GM21360 (cell line): Measurements from ENCODE around the gene FBN1.
A peak's percentile ranks its signal among the peaks of the same experiment; 100 is the strongest.

ENCODE experiments used
- ATAC-seq: cut with Tn5 transposase; IDR thresholded peaks from one replicate; pipeline ENCODE4 v1.9.1; 2021; ENCODE audit warnings: mild to moderate bottlenecking, moderate library complexity; ENCODE audit not compliant: unreplicated experiment

FBN1 gene

DNA sequence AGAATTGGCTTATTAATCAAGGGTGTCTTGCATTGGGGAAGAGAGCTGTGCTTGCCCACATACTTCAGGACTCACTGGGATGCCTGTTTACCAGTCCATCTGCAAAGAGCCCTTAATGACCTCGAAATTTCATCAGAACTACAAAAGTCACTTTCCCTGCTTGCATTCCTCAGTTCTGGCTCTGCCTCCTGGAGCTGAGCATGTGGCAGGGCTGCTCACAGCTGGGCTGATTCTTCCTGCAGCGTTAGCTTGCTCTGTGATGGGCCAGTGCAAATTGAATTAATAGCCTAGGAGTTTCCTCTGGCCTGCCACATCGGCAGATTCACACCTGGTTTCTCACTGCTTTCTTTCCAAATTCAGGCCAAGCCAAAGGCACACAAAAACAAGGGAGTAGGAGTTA, 205.4 kb downstream of the FBN1 start:
- no peak for ATAC-seq

DNA sequence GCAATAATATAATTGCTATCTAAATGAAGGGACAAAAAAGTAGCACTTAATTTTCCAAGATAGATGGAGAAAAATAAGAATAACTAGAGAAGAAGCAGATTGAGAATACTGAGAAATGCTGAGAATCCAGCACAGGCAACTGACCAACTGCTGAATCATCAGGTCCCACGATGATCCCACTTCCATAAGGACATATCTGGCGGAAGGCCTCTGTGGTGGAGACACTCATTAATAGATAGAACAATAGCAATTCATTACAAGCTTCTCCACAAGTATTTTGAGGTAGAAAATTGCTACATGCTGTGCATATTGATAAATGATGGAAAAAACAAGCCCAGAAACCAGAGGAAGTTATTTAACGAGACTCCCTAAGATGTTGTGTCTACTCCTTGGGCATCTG, 208.3 kb downstream of the FBN1 start:
- no peak for ATAC-seq

DNA sequence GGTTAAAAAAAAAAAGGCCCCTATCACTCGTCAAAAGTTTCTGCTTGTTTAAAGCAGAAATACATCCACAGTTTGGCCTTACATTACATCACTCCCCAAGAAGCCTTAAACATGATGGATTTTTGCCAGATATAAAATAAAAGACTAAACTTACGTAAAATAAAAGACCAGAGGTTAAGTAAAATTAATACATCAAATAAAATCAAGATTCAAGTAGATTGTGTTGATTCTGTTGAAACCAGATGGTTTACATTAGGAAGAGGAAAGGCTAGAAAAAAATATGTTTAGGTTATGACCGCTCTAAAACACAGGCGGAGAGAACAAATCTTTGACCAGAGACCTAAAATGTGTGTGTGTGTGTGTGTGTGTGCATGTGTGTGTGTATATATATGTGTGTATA, 210.2 kb downstream of the FBN1 start:
- no peak for ATAC-seq

DNA sequence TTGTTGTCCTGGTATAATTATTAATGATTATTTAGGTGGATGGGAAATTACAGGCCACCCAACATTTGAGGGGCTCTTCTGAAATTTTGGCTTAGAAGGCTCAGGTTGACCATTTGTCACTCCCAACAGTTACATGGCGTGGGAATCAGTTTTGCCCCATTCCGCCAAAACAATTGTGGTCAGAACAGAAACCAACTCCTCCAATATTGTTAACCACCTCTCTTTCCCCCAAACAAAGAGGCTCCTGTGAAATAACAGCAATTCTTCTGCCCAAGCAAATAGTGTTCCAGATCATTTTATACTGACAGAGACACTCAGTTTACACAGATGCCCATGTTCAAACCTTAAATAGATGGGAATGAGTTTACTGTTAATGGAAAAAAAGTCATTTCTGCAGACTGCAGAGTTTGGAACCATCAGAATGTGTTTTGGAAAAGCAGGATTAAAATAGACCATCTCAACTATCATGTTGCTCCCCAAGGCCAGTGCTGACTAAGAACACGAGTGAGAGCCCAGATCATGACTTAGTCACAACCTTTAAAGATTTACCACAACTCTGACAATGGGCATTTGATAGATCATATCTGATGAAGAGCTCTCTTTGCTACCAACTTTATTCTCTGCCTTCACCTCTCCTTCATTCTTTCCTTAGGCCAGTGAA, 212.2 kb downstream of the FBN1 start:
- ATAC-seq = peak; percentile 78

DNA sequence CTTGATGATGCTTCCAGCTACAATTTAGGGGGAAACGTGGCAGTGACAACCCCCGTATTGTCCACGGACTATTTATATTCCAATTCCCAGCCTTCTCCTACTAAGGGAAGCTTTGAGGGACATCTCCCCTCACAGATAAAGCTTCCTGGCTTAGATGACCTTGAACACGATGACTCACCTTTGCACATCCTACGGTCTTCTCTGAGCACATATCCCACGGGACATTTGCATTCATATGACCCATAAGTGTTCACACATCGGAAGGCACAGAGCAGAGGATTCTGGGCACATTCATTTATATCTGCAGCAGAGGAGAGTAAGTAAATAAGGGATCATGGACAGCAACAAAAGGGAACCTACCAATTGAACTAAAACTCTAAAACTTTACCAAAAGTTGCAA, 212.8 kb downstream of the FBN1 start:
- no peak for ATAC-seq

DNA sequence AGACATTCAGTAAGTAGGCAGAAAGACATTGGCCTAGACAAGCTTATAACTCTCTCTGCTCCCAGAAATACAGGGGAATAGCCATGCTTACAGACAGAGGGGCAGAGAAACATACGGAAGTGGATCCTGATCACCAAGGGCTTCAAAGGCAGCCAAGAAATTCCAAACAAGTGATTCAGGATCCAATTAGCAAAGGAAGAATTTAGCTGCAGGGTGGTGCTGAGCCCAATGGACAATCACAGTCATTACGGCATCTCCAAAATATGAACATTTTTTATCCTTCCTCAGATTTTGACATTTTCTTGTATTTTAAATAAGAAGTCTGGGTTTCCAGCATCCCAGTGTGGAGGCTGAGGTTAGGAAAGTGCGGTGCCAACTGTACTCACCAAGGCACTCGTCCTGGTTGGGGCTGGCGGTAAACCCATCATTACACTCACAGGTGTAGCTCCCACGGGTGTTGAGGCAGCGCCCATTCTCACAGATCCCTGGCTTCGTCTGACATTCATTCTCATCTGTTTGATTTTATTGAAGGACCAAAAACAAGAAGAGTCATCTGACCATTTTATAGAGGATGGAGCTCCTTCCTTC, 217.5 kb downstream of the FBN1 start:
- no peak for ATAC-seq

DNA sequence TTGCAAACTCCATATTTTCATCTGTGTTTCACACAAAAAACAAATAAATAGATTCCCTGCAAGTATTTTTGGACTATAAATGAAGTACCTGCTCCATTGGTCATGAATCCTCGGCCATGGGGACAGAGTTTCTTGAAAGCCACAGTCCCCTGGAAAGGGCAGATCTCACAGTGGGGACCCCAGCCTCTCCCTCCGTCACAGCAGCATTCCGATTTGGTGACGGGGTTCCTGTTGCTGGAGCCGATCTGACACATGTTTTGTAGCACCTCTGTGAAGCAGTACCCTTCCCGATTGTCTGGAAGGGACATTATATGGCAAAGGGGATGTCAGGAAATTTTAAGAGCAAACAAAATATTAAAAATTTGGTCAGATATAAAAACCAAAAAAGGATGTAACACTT, 218.0 kb downstream of the FBN1 start:
- ATAC-seq = no peak

DNA sequence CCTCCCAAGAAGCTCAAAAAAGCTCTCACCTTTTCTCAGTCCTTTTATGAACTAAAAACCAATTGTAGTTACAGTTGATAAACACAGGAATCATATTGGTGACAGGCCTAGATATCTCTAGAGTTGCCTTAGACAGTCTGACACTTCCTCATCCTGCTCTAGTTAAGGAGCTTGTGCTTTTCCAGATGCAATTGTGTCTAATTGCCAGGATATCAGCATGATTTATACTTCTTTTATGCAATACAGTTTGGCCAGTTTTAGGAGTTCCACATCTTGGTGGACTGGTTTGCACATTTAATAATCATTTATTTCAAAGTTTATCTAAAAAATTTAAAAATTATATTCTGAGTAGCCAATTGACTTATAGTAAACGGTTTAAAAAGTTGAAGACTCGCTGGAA, 218.6 kb downstream of the FBN1 start:
- no peak for ATAC-seq

DNA sequence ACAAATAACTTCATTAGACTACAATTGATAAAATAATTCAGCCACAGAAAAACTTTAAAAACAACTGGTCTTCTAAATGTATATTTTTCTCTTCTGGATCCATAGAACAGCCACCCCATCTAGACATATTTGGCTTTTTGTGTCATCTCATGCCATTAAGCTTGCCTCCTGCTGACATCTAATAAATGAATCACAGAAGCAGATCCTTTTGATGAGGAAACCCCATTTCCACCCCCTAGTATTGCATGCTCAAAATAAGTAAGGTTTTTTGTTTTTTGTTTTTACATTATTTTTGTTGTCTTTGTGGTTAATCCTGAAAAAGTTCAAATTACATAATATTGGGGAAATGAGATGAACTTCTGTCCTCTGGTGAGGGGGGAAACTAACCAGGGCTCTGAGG, 219.5 kb downstream of the FBN1 start:
- ATAC-seq = no peak

DNA sequence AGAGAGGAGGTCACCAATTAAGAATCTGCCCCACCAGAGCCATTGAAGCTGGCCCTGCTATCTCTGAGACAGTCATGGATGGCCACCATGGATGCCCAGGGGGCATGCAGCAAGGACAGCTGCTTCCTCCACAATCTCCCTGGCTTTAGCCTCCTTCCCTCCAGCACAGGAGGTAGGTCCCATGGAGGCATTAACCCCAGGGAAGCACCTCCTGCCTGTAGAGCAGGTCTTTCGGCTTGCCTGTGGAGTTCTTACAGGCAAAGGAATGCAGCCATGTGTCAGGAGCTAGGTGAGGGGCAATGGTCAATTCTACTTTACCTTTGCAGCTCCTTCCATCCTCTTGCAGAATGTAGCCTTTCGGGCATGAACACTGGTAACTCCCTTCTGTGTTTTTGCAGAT, 220.5 kb downstream of the FBN1 start:
- ATAC-seq = no peak

DNA sequence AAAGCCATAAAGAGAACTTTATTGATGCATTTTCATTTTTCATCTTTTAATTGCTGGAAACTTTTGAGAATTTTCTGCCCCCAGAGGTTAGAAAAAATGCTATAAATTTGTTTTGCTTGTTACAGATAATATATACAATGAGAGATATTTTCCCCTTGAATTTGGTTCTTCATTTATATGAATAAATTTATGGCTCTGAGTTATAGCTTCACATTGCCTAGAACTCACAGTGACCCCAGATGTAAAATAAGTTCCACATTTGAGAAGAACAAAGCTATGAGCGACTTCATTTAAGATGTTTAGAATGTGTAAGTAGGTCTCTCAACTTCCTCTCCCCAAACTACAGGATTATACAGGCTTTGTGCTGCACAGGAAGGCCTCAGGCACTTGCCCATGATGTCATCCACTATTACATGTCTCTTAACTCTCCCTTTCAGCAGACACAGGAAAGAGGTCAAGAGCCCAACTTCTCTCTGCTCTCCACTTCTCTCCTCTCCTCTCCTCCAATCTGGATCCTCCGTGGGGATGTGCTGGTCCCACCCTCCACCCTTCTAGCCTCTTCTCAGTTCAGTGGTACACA, 221.5 kb downstream of the FBN1 start:
- no peak for ATAC-seq

DNA sequence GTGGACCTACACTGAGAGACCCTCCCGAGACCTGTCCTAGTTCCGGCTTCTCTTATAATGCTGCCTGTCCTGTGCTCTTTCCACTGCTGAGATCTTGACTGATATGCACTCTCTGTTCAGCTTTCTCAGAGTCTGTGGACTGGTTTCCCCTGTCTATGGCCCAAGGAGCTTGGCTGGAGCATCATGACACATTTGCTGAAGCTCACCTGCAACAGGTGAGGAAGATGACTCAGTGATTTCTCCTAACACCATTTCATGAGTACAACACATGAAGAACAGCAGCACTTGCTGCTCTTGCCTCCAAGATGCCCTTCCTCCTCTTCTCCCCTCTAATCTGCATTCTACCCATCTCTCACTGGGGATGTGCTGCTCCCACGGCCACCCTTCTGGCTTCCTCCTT, 222.2 kb downstream of the FBN1 start:
- no peak for ATAC-seq

DNA sequence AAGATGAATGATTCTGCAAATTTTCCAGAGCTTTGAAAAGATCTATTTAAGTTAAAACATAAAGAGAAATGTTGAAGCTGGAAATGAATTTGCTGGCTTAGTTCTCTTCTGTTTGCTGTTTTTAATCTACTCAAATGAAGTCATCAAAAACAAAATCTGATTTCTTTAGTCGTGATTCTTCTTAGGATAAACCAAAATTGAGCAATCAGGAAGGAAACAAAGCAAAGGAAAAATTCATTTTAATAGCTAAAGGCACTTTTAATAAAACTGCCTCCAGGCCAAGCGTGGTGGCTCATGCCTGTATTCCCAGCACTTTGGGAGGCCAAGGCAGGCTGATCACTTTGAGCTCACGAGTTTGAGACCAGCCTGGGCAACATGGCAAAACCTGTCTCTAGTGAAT, 223.1 kb downstream of the FBN1 start:
- no peak for ATAC-seq

DNA sequence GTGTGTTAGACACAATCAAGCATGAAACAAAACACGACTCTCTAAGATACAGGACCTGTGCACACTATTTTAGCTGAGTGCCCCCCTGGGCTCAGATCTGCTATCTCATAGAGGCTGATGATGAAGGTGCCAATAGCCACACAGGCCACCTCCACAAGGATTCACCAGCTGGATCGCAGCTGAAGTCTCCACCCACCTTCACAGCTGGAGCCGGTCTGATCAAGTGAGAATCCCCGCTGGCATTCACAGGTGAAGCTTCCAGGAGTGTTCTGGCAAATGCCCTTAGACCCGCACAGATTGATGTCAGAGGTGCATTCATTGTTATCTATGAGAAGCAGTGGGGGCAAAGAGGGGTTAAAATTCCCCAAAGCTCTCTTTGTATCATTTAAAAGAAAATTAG, 224.1 kb downstream of the FBN1 start:
- ATAC-seq = no peak

DNA sequence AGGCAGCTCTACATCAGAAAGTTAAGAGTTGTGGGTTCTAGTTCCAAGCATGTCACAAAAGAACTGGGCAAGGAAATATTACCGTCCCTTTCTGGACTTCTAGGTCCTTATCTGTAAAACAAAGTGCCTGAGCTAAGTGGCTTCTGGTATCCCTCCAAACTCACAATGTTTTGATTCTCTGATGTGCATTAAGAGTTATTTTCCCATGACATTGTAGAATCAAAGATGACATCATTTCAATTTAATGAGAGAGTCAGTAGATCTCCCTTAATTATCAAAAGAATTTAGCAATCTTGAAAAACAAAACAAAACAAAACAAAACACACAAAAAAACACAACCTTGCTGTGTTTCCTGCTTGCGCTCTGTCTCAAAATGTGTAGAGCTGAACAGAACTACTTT, 225.6 kb downstream of the FBN1 start:
- ATAC-seq = no peak

DNA sequence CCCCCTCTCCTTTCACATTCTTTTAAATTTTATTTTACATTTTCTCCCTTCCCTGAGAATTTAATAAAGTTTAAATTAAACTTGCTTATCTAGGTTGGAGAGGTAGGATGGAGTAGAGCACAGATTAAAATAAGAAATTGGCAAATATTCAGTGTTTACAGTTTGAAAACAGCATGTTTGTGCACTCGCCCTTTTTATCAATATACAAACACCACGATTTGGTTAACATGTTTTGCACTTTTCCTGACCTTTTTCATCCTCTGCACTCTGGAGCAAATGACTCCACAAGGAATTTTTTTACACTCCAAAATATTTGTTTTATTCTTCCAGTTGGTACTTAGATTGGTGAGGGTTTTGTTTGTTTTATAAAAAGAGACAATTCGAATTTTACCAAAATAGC, 227.2 kb downstream of the FBN1 start:
- no peak for ATAC-seq

DNA sequence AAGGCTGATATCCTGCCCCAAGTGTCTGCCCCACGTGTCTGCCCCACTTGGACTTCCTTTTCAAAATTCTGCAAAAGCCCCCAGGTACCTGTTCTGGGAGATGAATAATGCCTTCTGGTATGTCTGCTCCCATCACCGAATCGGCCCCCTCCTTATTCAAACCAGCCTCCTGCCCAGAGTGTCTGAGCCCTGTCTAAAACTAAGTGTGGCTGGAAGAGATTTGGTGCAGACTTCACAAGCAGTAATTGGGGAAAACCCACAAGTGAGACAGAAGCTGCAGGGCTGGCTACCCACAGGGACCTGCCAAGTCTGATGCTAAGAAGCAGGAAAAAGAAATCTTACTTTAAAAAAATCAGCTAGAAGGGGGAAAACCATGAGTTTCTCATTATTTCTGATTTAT, 229.2 kb downstream of the FBN1 start:
- ATAC-seq = no peak

DNA sequence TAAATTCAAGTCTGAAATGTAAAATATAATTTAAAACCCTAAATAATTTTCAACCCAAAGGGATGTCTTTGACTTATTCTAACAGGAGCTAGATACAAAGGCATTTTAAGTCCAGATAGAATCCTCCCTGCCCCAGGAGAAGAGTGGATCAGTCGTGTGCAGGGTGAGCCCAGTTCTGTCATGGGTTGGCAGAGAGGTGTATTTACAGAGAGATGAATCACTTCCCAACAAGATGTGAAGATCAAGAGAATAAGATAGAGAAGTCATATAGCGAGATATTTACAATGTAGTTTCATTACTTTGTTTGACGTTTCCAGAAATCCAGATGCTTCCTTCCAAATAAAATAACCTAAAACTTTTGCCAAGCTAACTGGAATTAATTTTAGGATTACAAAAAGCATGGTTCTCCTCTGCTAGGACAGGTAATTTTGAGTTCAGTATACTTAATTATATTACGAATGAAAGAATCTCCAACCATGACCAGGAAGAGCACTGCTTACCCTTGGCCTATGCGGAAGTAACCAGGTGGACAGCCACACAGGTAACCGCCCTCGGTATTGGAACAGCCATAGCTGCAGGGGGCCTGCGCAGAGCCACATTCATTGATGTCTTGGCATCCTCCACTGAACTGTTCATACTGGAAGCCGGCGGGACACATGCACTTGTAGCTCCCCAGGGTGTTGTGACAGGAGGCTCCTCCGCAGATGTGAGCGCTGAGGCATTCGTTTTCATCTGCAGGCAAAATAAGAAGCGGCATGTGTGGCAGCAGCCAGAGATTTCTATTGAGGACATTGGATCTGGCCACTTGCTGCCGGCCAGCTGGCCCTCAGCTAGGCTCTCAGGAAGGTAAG, 230.2 kb downstream of the FBN1 start:
- ATAC-seq = no peak

DNA sequence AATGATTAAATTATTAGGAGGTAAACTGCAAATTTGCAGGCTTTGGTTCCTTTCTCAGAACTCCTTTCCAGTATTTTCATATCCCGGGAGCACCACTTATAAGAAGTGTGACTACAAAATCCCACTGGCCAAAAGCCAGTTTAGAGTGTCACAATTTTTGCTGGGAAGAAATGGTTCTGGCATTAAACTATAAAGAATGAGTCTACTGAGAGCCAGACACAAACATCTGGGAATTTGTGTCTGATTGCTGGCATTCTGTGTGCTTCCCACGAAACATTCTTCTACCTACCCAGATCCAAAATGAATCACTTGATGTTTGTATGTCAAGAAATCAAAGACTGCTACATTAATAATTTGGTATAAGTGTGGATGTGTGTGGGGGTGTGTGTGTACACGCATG, 231.5 kb downstream of the FBN1 start:
- no peak for ATAC-seq

DNA sequence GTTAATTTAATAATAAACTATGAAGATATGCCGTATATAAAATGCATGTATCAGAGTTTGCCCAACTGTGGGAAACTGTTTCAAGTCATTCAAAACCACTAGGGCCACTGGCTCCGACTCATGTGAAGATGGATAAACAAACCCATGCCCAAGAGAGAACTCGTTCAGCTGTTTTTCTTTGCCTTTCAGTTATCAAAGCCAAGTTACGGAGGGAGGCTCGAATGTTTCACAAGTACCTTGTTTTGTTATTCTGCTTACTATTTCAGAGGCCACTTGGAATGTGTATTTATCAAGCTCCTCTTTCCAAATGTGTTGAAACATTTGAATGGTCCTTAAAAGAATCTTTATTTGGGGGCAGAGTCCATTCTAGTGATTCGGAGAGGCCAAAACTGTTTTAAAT, 232.2 kb downstream of the FBN1 start:
- no peak for ATAC-seq

DNA sequence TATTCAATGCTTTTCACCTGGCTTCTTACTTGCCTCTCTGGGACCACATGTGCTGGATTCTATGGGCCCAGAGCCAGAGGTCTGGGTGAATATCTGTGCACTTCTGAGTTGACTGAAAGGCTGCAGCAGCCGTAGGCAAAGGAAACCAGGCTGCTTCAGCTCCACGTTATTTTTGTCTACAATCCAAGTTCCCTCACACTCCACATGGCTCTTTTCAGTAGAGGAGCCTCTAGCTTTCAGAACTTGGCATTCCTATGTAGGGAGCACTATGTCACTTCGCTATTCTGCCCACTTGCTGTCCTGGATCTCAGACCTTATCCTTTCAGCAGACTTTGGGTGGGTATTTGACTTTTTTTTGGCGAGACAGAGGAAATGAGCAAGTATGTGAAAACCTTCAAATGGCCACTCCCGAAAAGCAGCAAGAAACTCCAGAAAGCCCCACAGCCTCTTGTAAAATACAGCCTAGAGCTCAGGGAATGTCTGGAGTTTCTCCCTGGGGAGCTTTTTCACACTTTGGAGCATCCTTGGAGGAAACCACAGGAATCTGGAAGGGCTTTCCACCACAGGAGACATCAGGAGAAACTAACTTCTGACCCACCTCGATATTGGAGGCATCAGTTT, 233.4 kb downstream of the FBN1 start:
- ATAC-seq = no peak

DNA sequence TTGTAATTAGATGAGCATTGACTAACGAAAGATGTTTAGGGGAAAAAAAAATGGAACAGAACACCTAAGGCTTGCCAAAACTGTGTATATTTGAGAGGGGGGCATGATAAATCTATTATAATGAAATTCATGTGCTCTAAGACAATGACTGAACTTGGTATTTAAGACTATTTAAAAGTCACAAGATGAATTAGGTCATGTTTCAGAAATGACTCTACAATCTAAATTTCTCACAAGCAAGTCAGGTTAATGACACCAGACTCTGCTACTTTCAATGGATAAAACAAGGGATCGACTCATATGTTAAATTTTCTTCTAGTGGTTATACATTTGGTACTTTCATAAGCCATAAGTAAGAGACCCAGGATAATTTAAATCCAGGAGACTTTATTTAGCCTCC, 235.9 kb downstream of the FBN1 start:
- no peak for ATAC-seq
